ENCODE data around the gene SLC34A2. TPM values are rescaled to one million over a fixed set of nuclear protein-coding genes. Genes with fewer than 3 reads are reported as not detected.

SLC34A2 gene
- total RNA-seq, 6 donors from 2014 or later: 618 to 2,772 (median 1,642) TPM

Small RNA genes within 50 kb of the gene (small RNA-seq; reads per million reads assigned to genes)
- gene AC092436.3 (0 reads per million in 4 donors), gene MTND4LP22 (0 reads per million in 4 donors), gene RPS29P11 (0 to 0.29 (median 0) reads per million in 4 donors)

Other genes with a start within 250 kb of the SLC34A2 start
- gene SEL1L3, start 207.1 kb downstream of the SLC34A2 start, total RNA-seq: 100 to 1,000 TPM in 1 of 6 donors, 10 to 100 TPM in 5; 41.7 to 197 (median 64.7) TPM

Measured in upper lobe of left lung (tissue), 6 donors.